Measurements from ENCODE around the gene CATSPERB. TPM values are rescaled to one million over a fixed set of nuclear protein-coding genes. Genes with fewer than 3 reads are reported as not detected.
"Not testable (repeated sequence)": the region's sequence is repeated elsewhere in the genome, so short reads cannot be mapped to it uniquely, and the experiment has no call there.

The CATSPERB gene
- total RNA-seq, 1 experiment from 2014 or later = not detected

GRCh38 chr14:91577632-91578233 lies 154.2 kb downstream of the CATSPERB start:
- DNase-seq (ENCODE audit: low read depth) = no peak

GRCh38 chr14:91575469-91576208 lies 156.2 kb downstream of the CATSPERB start:
- DNase-seq (ENCODE audit: low read depth) = no peak

GRCh38 chr14:91573894-91574837 lies 157.7 kb downstream of the CATSPERB start:
- peak; percentile 19 for DNase-seq (ENCODE audit: low read depth)

- DNase-seq (ENCODE audit: low read depth) = no peak
Observed at GRCh38 chr14:91573528-91573893, 158.4 kb downstream of the CATSPERB start.

- no peak for DNase-seq (ENCODE audit: low read depth)
Observed at GRCh38 chr14:91570021-91570420, 161.9 kb downstream of the CATSPERB start.

GRCh38 chr14:91569301-91569700 lies 162.6 kb downstream of the CATSPERB start:
- DNase-seq (ENCODE audit: low read depth) = no peak

- DNase-seq (ENCODE audit: low read depth) = no peak
Observed at GRCh38 chr14:91568626-91569025, 163.3 kb downstream of the CATSPERB start.

GRCh38 chr14:91567827-91568226 lies 164.1 kb downstream of the CATSPERB start:
- not testable (repeated sequence) for DNase-seq (ENCODE audit: low read depth)

- no peak for DNase-seq (ENCODE audit: low read depth)
Observed at GRCh38 chr14:91555531-91555930, 176.4 kb downstream of the CATSPERB start.

- DNase-seq (ENCODE audit: low read depth) = no peak
Observed at GRCh38 chr14:91554535-91555332, 177.2 kb downstream of the CATSPERB start.

GRCh38 chr14:91548108-91548507 lies 183.8 kb downstream of the CATSPERB start:
- no peak for DNase-seq (ENCODE audit: low read depth)

- DNase-seq (ENCODE audit: low read depth) = peak; percentile 5
Observed at GRCh38 chr14:91545946-91546716, 185.8 kb downstream of the CATSPERB start.

GRCh38 chr14:91545204-91545603 lies 186.7 kb downstream of the CATSPERB start:
- no peak for DNase-seq (ENCODE audit: low read depth)

- no peak for DNase-seq (ENCODE audit: low read depth)
Observed at GRCh38 chr14:91536327-91536726, 195.6 kb downstream of the CATSPERB start.

- DNase-seq (ENCODE audit: low read depth) = not testable (repeated sequence)
Observed at GRCh38 chr14:91534059-91534458, 197.8 kb downstream of the CATSPERB start.

- no peak for DNase-seq (ENCODE audit: low read depth)
Observed at GRCh38 chr14:91533623-91534022, 198.3 kb downstream of the CATSPERB start.

All from LHCN-M2 (cell line).